Loucy (cell line): Measurements from ENCODE around the gene NPW.

Experiments used
- CTCF ChIP-seq: fragments of 200-600 bp; sonication (generic); conservative IDR thresholded peaks from 2 replicates; pipeline ENCODE4 v1.5.1; 2014; ENCODE audit warnings: mild to moderate bottlenecking, antibody characterized with exemption, low read length
- EZH2phosphoT487 ChIP-seq: fragments of 200-600 bp; IDR thresholded peaks from 2 replicates; pipeline ENCODE4 v1.6.1; 2018; ENCODE audit warnings: antibody characterized with exemption, mild to moderate bottlenecking, moderate library complexity, borderline replicate concordance

GRCh38 chr16:2004795-2005517, 14.6 kb upstream of the NPW start:
- TF ChIP-seq CTCF (no peak), EZH2phosphoT487 (no peak)
